ENCODE measurements around the gene MICAL3.
"Not testable (repeated sequence)": the region's sequence is repeated elsewhere in the genome, so short reads cannot be mapped to it uniquely, and the experiment has no call there.

The MICAL3 gene

DNA sequence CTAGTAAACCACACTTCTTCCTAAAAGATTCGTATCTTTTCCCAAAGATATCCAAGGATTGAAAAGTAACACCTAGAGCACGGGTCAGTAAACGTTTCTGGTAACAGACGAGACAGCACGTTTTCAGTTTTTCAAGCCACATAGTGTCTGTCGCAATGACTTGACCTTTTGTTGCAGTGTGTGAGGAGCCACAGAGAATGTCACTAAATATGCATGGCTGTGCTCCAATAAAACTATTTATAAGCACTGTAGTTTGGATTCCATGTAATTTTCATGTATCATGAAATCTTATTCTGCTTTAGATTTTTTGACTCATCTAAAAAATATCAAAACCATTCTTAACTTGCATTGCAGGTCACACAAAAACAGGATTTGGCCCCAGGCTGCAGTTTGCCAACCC lies 18.3 kb upstream of the MICAL3 start:
- in situ Hi-C loops (cut with HindIII; ENCODE audit: low pct_ligation_motif_present, low sequenced_read_pairs), result loop anchor here (25.0 kb wide), 1 partner anchor 130 kb away; no protein-coding TSS in a partner anchor
- DNase-seq, result no peak
- H3K36me3 ChIP-seq (replicated peaks), result no peaks in the 10 kb centered on the region
- H3K4me3 ChIP-seq (ENCODE audit: low read depth, low read length), result no peak overlapping the region
- TF ChIP-seq, protein P1, sequence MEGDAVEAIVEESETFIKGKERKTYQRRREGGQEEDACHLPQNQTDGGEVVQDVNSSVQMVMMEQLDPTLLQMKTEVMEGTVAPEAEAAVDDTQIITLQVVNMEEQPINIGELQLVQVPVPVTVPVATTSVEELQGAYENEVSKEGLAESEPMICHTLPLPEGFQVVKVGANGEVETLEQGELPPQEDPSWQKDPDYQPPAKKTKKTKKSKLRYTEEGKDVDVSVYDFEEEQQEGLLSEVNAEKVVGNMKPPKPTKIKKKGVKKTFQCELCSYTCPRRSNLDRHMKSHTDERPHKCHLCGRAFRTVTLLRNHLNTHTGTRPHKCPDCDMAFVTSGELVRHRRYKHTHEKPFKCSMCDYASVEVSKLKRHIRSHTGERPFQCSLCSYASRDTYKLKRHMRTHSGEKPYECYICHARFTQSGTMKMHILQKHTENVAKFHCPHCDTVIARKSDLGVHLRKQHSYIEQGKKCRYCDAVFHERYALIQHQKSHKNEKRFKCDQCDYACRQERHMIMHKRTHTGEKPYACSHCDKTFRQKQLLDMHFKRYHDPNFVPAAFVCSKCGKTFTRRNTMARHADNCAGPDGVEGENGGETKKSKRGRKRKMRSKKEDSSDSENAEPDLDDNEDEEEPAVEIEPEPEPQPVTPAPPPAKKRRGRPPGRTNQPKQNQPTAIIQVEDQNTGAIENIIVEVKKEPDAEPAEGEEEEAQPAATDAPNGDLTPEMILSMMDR (IDR thresholded peaks at IDR 0.05; ENCODE audit: low read depth, low read length, missing control alignments), result no peak
- no peak overlapping the region for H3K27ac ChIP-seq
- H3K27me3 ChIP-seq (replicated peaks), result no peaks in the 10 kb centered on the region

DNA sequence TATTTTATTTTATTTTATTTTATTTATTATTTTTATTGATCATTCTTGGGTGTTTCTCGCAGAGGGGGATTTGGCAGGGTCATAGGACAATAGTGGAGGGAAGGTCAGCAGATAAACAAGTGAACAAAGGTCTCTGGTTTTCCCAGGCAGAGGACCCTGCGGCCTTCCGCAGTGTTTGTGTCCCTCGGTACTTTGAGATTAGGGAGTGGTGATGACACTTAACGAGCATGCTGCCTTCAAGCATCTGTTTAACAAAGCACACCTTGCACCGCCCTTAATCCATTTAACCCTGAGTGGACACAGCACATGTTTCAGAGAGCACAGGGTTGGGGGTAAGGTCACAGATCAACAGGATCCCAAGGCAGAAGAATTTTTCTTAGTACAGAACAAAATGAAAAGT lies 16.5 kb upstream of the MICAL3 start:
- H3K36me3 ChIP-seq (replicated peaks); H3K27me3 ChIP-seq (replicated peaks); DNase-seq; H3K27ac ChIP-seq; H3K4me3 ChIP-seq (ENCODE audit: low read depth, low read length): not testable (repeated sequence)
- in situ Hi-C loops (cut with HindIII; ENCODE audit: low pct_ligation_motif_present, low sequenced_read_pairs), result loop anchor here (25.0 kb wide), 1 partner anchor 129 kb away; no protein-coding TSS in a partner anchor

DNA sequence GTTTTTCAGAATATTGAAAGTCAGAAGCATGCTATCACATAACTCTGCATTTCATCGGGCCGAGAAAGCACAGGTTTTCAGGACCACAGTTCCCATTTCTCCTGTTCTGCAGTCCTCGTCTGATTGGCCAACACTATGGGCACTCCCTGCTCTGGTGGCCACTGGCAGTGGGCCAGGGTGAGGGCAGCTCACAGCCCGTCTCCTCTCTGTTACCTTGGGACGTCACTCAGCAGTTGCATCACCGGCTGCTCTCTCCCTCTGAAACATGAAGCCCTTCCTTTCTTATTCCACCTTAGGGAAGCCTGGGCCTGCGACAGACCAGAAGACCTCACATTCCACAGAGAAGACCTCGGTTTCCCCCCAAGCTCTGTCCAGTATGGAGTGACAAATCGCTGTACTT lies 11.4 kb upstream of the MICAL3 start:
- H3K27ac ChIP-seq, result no peak overlapping the region
- no peaks in the 10 kb centered on the region for H3K36me3 ChIP-seq (replicated peaks)
- TF ChIP-seq, protein P1 (IDR thresholded peaks at IDR 0.05; ENCODE audit: low read depth, low read length, missing control alignments), result no peak
- in situ Hi-C loops (cut with HindIII; ENCODE audit: low pct_ligation_motif_present, low sequenced_read_pairs), result loop anchor here (25.0 kb wide), 1 partner anchor 123 kb away; no protein-coding TSS in a partner anchor
- no peak for DNase-seq
- no peaks in the 10 kb centered on the region for H3K27me3 ChIP-seq (replicated peaks)
- no peak overlapping the region for H3K4me3 ChIP-seq (ENCODE audit: low read depth, low read length)

DNA sequence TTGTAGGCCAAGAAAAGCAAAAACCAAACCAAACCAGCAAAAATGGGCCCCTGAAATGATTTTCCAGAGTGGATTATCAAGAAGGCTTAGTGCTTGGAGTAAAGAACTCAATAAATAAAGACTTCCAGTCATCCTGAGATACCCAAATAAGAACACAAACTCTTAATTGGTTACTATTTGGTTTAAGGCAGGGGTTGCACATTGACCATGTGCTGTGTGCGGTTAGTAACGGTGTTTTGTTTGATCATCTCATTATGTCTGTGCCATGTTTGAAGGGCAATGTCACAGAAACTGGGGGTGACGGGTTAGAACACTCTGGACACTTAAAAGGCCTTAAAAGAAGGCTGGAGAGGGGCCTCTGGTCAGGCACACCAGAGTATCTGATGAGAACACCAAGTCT lies 9.7 kb upstream of the MICAL3 start:
- in situ Hi-C loops (cut with HindIII; ENCODE audit: low pct_ligation_motif_present, low sequenced_read_pairs), result loop anchor here (25.0 kb wide), 1 partner anchor 122 kb away; no protein-coding TSS in a partner anchor
- TF ChIP-seq, protein P1 (IDR thresholded peaks at IDR 0.05; ENCODE audit: low read depth, low read length, missing control alignments), result no peak
- Histone ChIP-seq H3K27me3 (replicated peaks) (no peaks in the 10 kb centered on the region), H3K36me3 (replicated peaks) (no peaks in the 10 kb centered on the region), H3K27ac (no peak overlapping the region), H3K4me3 (ENCODE audit: low read depth, low read length) (no peak overlapping the region)
- DNase-seq, result no peak

DNA sequence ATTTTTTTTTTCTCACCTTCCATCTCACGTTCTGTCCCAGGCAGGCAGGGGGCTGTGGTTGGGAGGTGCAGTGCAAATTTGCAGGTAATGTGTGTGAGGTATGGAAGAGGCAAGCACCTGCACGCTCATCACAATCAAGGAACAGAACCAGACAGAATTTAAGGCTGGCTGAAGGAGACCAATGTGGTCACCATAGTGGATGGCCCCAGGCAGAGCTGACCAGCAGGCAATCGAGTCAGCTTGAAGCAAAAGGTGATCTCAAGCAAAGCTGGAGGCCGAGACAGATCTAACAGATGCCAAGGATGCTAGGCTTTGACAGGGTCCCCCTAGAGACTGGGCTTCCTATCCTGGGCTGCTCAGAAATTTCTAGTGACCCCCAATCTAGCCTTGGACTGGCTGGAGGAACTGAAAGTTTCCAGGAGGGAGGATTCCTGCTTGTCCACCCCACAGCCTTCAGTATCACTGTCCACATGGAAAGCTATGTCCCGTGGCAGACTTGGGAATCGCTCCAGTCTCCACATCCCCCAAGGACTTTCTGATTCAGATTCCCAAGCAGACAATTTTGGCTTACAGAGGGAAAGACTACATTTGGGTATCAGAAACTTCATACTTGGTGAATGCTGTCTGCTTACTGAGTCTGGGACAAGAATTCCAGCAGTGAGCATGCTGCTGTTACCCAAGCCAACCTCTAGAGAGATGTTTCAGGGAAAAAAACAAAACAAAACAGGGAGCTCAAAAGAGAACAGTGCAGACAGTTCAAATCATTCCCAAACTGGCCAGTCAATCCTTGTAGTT lies 9.0 kb upstream of the MICAL3 start:
- TF ChIP-seq, protein P1 (IDR thresholded peaks at IDR 0.05; ENCODE audit: low read depth, low read length, missing control alignments), result peak; percentile 22
- Histone ChIP-seq H3K27ac (no peak overlapping the region), H3K36me3 (replicated peaks) (no peaks in the 10 kb centered on the region)

DNA sequence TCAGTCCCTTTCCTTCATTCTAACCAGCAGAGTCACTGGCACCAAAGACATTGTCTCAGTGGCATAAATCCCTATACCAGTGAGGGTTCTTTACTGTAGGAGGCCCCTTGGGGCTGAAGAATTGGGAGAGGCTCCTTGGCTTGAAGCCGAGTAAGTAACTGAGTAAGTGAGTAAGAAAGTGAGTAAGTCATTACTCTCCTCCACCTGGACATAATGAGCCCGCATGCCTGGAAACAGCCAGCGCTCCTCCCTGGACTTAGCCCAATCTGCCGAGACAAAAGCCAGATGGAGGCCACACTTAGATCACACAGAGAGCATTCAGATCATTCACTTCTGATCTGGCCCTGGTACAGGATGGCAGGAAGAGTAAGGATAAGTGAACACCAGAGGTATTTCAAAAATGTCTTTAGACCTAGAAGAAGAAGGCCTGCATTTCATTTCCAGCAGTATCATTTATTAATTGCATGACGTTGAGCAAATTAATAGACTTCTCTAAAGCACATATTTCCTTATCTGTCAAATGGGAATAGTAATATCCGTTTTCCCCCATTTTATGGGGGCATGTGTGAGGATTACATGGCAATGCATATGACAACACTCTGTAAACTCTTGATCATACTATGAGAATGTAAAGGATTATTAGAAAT lies 8.2 kb upstream of the MICAL3 start:
- no peak overlapping the region for H3K4me3 ChIP-seq (ENCODE audit: low read depth, low read length)
- H3K36me3 ChIP-seq (replicated peaks), result no peaks in the 10 kb centered on the region

More for the DNA sequence above, 9.0 kb upstream of the MICAL3 start:
- Histone ChIP-seq H3K27me3 (replicated peaks) (no peaks in the 10 kb centered on the region), H3K4me3 (ENCODE audit: low read depth, low read length) (no peak overlapping the region)
- in situ Hi-C loops (cut with HindIII; ENCODE audit: low pct_ligation_motif_present, low sequenced_read_pairs), result loop anchor here (25.0 kb wide), 1 partner anchor 121 kb away; no protein-coding TSS in a partner anchor
- DNase-seq, result no peak

More for the DNA sequence above, 8.2 kb upstream of the MICAL3 start:
- H3K27ac ChIP-seq, result no peak overlapping the region
- H3K27me3 ChIP-seq (replicated peaks), result no peaks in the 10 kb centered on the region
- TF ChIP-seq, protein P1 (IDR thresholded peaks at IDR 0.05; ENCODE audit: low read depth, low read length, missing control alignments), result no peak
- DNase-seq, result peak; percentile 14
- in situ Hi-C loops (cut with HindIII; ENCODE audit: low pct_ligation_motif_present, low sequenced_read_pairs), result loop anchor here (25.0 kb wide), 1 partner anchor 120 kb away; no protein-coding TSS in a partner anchor
